Activated CD8-positive, alpha-beta T cell treated with anti-CD3 and anti-CD28 coated beads for 36 hours (primary cell): ENCODE measurements around the gene MPND. TPM values are rescaled to one million over a fixed set of nuclear protein-coding genes. Genes with fewer than 3 reads are reported as not detected.

Source experiments
- ATAC-seq: fragments of 200-7000 bp; cut with Tn5 transposase; one replicate; pipeline ENCODE4 v1.10.0; 2021; ENCODE audit warnings: mild to moderate bottlenecking, moderate library complexity
- CTCF ChIA-PET: fragments of 350-600 bp; sonication (Branson Sonifier 250); formaldehyde crosslinking; loops from one replicate; lab custom pipeline; 2021; ENCODE audit warnings: antibody characterized with exemption; lab: Charles Lee
- POLR2A ChIA-PET: fragments of 350-600 bp; sonication (Branson Sonifier 250); formaldehyde crosslinking; loops from one replicate; lab custom pipeline; 2021; ENCODE audit warnings: antibody characterized with exemption; lab: Charles Lee
- DNase-seq: peaks from one replicate; pipeline ENCODE4 v3.0.0-alpha.2; 2020
- H3K27ac Mint-ChIP-seq: one replicate; pipeline ENCODE4 v1.8.0; 2021; ENCODE audit warnings: mild to moderate bottlenecking, mixed read lengths
- H3K27me3 Mint-ChIP-seq: one replicate; pipeline ENCODE4 v1.8.0; 2021; ENCODE audit warnings: mixed read lengths
- H3K36me3 Mint-ChIP-seq: one replicate; pipeline ENCODE4 v1.8.0; 2021; ENCODE audit warnings: low read depth, mixed read lengths
- H3K4me1 Mint-ChIP-seq: one replicate; pipeline ENCODE4 v1.8.0; 2021; ENCODE audit warnings: low read depth, mixed read lengths
- H3K4me3 Mint-ChIP-seq: one replicate; pipeline ENCODE4 v1.8.0; 2021; ENCODE audit warnings: mild to moderate bottlenecking, moderate library complexity, mixed read lengths
- H3K9me3 Mint-ChIP-seq: one replicate; pipeline ENCODE4 v1.8.0; 2021; ENCODE audit warnings: mixed read lengths
- CTCF ChIP-seq: fragments of 200-600 bp; IDR thresholded peaks from one replicate; pipeline ENCODE4 v1.8.0; 2022; ENCODE audit warnings: antibody characterized with exemption, mild to moderate bottlenecking
- intact Hi-C: fragments of 100-400 bp; cut with micrococcal nuclease; formaldehyde crosslinking; loops from one replicate; pipeline ENCODE4 v1.10.0; 2022
- total RNA-seq, 2 experiments: library from RNA; stranded (reverse); gene quantifications; one replicate each; pipeline ENCODE4 v1.2.3, GENCODE V29; 2021

Gene MPND
- total RNA-seq, 2 experiments from 2014 or later = 15.5 to 16.6 TPM

GRCh38 chr19:4363571-4364304 lies 20.4 kb downstream of the MPND start:
- H3K36me3 Mint-ChIP-seq = peaks cover 13% of the 10 kb centered on the region
- POLR2A ChIA-PET = interaction anchor here (0.8 to 1.2 kb wide), 2 partner anchors 13 to 20 kb away, joined by 3 read pairs; partner anchors contain the start of gene MPND
- no peak for ATAC-seq
- no peak for TF ChIP-seq CTCF
- CTCF ChIA-PET = interaction anchor here (0.7 to 4.6 kb wide), 3 partner anchors 11 to 97 kb away, joined by 3 to 23 read pairs (median 4); no protein-coding TSS in a partner anchor
- H3K4me1 Mint-ChIP-seq = peaks cover 9% of the 10 kb centered on the region
- H3K9me3 Mint-ChIP-seq = no peaks in the 10 kb centered on the region
- DNase-seq = no peak
- no peak overlapping the region for H3K27ac Mint-ChIP-seq
- intact Hi-C loops = loop anchor here (5.0 kb wide), 1 partner anchor 34 kb away; no protein-coding TSS in a partner anchor
- no peak overlapping the region for H3K4me3 Mint-ChIP-seq
- H3K27me3 Mint-ChIP-seq = no peaks in the 10 kb centered on the region

GRCh38 chr19:4365341-4365740 lies 22.0 kb downstream of the MPND start:
- ChIA-PET CTCF (interaction anchor here (0.8 to 1.8 kb wide), 2 partner anchors 13 to 98 kb away, joined by 4 read pairs; no protein-coding TSS in a partner anchor), POLR2A (interaction anchor here (0.7 to 1.5 kb wide), 3 partner anchors 10 to 22 kb away, joined by 3 to 7 read pairs (median 4); partner anchors contain the start of gene MPND)
- H3K27me3 Mint-ChIP-seq = no peaks in the 10 kb centered on the region
- no peak overlapping the region for H3K4me3 Mint-ChIP-seq
- H3K4me1 Mint-ChIP-seq = peaks cover 22% of the 10 kb centered on the region
- peaks cover 12% of the 10 kb centered on the region for H3K36me3 Mint-ChIP-seq
- no peak overlapping the region for H3K27ac Mint-ChIP-seq
- DNase-seq (no peak), ATAC-seq (no peak)
- TF ChIP-seq CTCF = no peak
- intact Hi-C loops = no loop called here
- no peaks in the 10 kb centered on the region for H3K9me3 Mint-ChIP-seq

GRCh38 chr19:4365791-4366665 lies 22.7 kb downstream of the MPND start:
- intact Hi-C loops = no loop called here
- TF ChIP-seq CTCF = no peak
- Mint-ChIP-seq H3K4me1 (peaks cover 29% of the 10 kb centered on the region), H3K4me3 (no peak overlapping the region), H3K36me3 (peaks cover 16% of the 10 kb centered on the region), H3K27me3 (no peaks in the 10 kb centered on the region), H3K27ac (peak overlapping the region; percentile 49), H3K9me3 (no peaks in the 10 kb centered on the region)
- ATAC-seq (no peak), DNase-seq (no peak)
- CTCF ChIA-PET = interaction anchor here (1.1 to 1.8 kb wide), 3 partner anchors 14 to 99 kb away, joined by 4 to 5 read pairs (median 4); partner anchors contain the start of gene SH3GL1
- POLR2A ChIA-PET = interaction anchor here (0.6 to 1.5 kb wide), 3 partner anchors 14 to 90 kb away, joined by 3 to 7 read pairs (median 3); partner anchors contain the start of gene MPND

GRCh38 chr19:4366666-4367335 lies 23.4 kb downstream of the MPND start:
- Mint-ChIP-seq H3K27me3 (no peaks in the 10 kb centered on the region), H3K36me3 (peaks cover 17% of the 10 kb centered on the region), H3K4me1 (peaks cover 36% of the 10 kb centered on the region), H3K4me3 (no peak overlapping the region), H3K27ac (peak overlapping the region; percentile 49), H3K9me3 (no peaks in the 10 kb centered on the region)
- no peak for DNase-seq
- TF ChIP-seq CTCF = no peak
- ATAC-seq = no peak
- ChIA-PET CTCF (interaction anchor here (1.1 to 1.8 kb wide), 3 partner anchors 15 to 100 kb away, joined by 4 to 5 read pairs (median 4); partner anchors contain the start of gene SH3GL1), POLR2A (interaction anchor here (0.6 kb wide), 2 partner anchors 78 to 91 kb away, joined by 3 read pairs; no protein-coding TSS in a partner anchor)
- intact Hi-C loops = no loop called here
